Measurements from ENCODE around the gene PRPF8.
"Not testable (repeated sequence)": the region's sequence is repeated elsewhere in the genome, so short reads cannot be mapped to it uniquely, and the experiment has no call there.

Gene PRPF8

GRCh38 chr17:1652794-1653193, 31.9 kb downstream of the PRPF8 start:
- not testable (repeated sequence) for H3K4me2 ChIP-seq (ENCODE audit: low read length, poor library complexity, severe bottlenecking); H2AFZ ChIP-seq (ENCODE audit: low read depth, low read length); H2BK120ac ChIP-seq (ENCODE audit: low read depth, low read length); H2BK15ac ChIP-seq (ENCODE audit: low read depth, poor library complexity, severe bottlenecking); H3K27me3 ChIP-seq (ENCODE audit: control insufficient read depth in 1 of 2, insufficient read depth in 1 of 2, low read length in 2 of 2); DNase-seq; H3K79me1 ChIP-seq (replicated peaks; ENCODE audit: low read length, poor library complexity, severe bottlenecking); H3K14ac ChIP-seq (ENCODE audit: low read length in 2 of 2); H3K23ac ChIP-seq (ENCODE audit: low read length in 2 of 2); H3K27ac ChIP-seq (ENCODE audit: low read length, poor library complexity, severe bottlenecking); H3K4ac ChIP-seq (ENCODE audit: low read depth in 1 of 2, low read length in 2 of 2); H3K18ac ChIP-seq (ENCODE audit: low read depth in 1 of 2, low read length in 2 of 2); H3K9ac ChIP-seq (ENCODE audit: low read length); H2AK5ac ChIP-seq (ENCODE audit: low read length, severe bottlenecking); H3K4me3 ChIP-seq (ENCODE audit: insufficient read depth in 1 of 2, low read depth in 1 of 2, low read length in 2 of 2); H4K91ac ChIP-seq (ENCODE audit: low read length); H2BK5ac ChIP-seq (ENCODE audit: low read depth, low read length, poor library complexity, severe bottlenecking); H2BK12ac ChIP-seq (ENCODE audit: low read length in 2 of 2); H4K8ac ChIP-seq (ENCODE audit: low read length); H3K9me3 ChIP-seq (ENCODE audit: control insufficient read depth, low read length)
- WGBS: 100% methylated on average over 7 of the region's 7 CpGs
- H3K4me1 ChIP-seq (ENCODE audit: control insufficient read depth, insufficient read depth, low read depth, low read length): peaks cover 23% of the 10 kb centered on the region
- H3K36me3 ChIP-seq (ENCODE audit: control insufficient read depth in 1 of 2, insufficient read depth in 2 of 2, low read depth in 1 of 2, low read length in 2 of 2): peaks cover 68 to 71% of the 10 kb centered on the region in 2 experiments

GRCh38 chr17:1651559-1651844, 33.2 kb downstream of the PRPF8 start:
- H3K14ac ChIP-seq (ENCODE audit: low read length in 2 of 2): no peak overlapping the region
- H3K23ac ChIP-seq (ENCODE audit: low read length in 2 of 2): no peak overlapping the region
- peaks cover 29% of the 10 kb centered on the region for H3K4me1 ChIP-seq (ENCODE audit: control insufficient read depth, insufficient read depth, low read depth, low read length)
- H3K9me3 ChIP-seq (ENCODE audit: control insufficient read depth, low read length): no peaks in the 10 kb centered on the region
- H3K27ac ChIP-seq (ENCODE audit: low read length, poor library complexity, severe bottlenecking): no peak overlapping the region
- no peak overlapping the region for H2BK5ac ChIP-seq (ENCODE audit: low read depth, low read length, poor library complexity, severe bottlenecking)
- H4K8ac ChIP-seq (ENCODE audit: low read length): no peak overlapping the region
- 99% methylated on average over 4 of the region's 4 CpGs for WGBS
- no peak overlapping the region for H3K18ac ChIP-seq (ENCODE audit: low read depth in 1 of 2, low read length in 2 of 2)
- peaks cover 8% of the 10 kb centered on the region for H3K79me1 ChIP-seq (replicated peaks; ENCODE audit: low read length, poor library complexity, severe bottlenecking)
- no peak overlapping the region for H2BK12ac ChIP-seq (ENCODE audit: low read length in 2 of 2)
- no peak overlapping the region for H4K91ac ChIP-seq (ENCODE audit: low read length)
- no peak overlapping the region for H3K4me2 ChIP-seq (ENCODE audit: low read length, poor library complexity, severe bottlenecking)
- peaks cover 62 to 64% of the 10 kb centered on the region in 2 experiments for H3K36me3 ChIP-seq (ENCODE audit: control insufficient read depth in 1 of 2, insufficient read depth in 2 of 2, low read depth in 1 of 2, low read length in 2 of 2)
- DNase-seq: no peak
- no peak overlapping the region for H3K9ac ChIP-seq (ENCODE audit: low read length)
- no peak overlapping the region for H3K4ac ChIP-seq (ENCODE audit: low read depth in 1 of 2, low read length in 2 of 2)
- H2AFZ ChIP-seq (ENCODE audit: low read depth, low read length): no peak overlapping the region
- no peak overlapping the region for H2BK120ac ChIP-seq (ENCODE audit: low read depth, low read length)
- H3K4me3 ChIP-seq (ENCODE audit: insufficient read depth in 1 of 2, low read depth in 1 of 2, low read length in 2 of 2): no peak overlapping the region
- H2AK5ac ChIP-seq (ENCODE audit: low read length, severe bottlenecking): no peak overlapping the region
- H2BK15ac ChIP-seq (ENCODE audit: low read depth, poor library complexity, severe bottlenecking): no peak overlapping the region
- H3K27me3 ChIP-seq (ENCODE audit: control insufficient read depth in 1 of 2, insufficient read depth in 1 of 2, low read length in 2 of 2): no peaks in the 10 kb centered on the region

- H3K27me3 ChIP-seq (ENCODE audit: control insufficient read depth in 1 of 2, insufficient read depth in 1 of 2, low read length in 2 of 2): no peaks in the 10 kb centered on the region
These were observed 33.7 kb downstream of the PRPF8 start for GRCh38 chr17:1650731-1651558.

GRCh38 chr17:1649844-1650501, 34.7 kb downstream of the PRPF8 start, which contains the start of gene RILP:
Gene RILP, minus strand, starts transcription at chr17:1649866. Its CDS starts 62 bp downstream, at chr17:1649804.
- peak within 1 kb of the TSS in 1 of 2 experiments; percentile 78 for H3K23ac ChIP-seq (ENCODE audit: low read length in 2 of 2)
- H4K91ac ChIP-seq (ENCODE audit: low read length): peak within 1 kb of the TSS; percentile 45
- no peaks in the 10 kb centered on the region for H3K27me3 ChIP-seq (ENCODE audit: control insufficient read depth in 1 of 2, insufficient read depth in 1 of 2, low read length in 2 of 2)
- peaks cover 6% of the 10 kb centered on the region for H3K79me1 ChIP-seq (replicated peaks; ENCODE audit: low read length, poor library complexity, severe bottlenecking)
- 38% methylated on average over 18 of the region's 23 CpGs for WGBS
- peak within 1 kb of the TSS; percentile 89 for H3K4me2 ChIP-seq (ENCODE audit: low read length, poor library complexity, severe bottlenecking)
- peak within 1 kb of the TSS; percentile 43 to 87 for H3K18ac ChIP-seq (ENCODE audit: low read depth in 1 of 2, low read length in 2 of 2)
- peak within 1 kb of the TSS; percentile 71 for H2BK120ac ChIP-seq (ENCODE audit: low read depth, low read length)
- H2AFZ ChIP-seq (ENCODE audit: low read depth, low read length): peak within 1 kb of the TSS; percentile 11
- H3K36me3 ChIP-seq (ENCODE audit: control insufficient read depth in 1 of 2, insufficient read depth in 2 of 2, low read depth in 1 of 2, low read length in 2 of 2): peaks cover 56 to 58% of the 10 kb centered on the region in 2 experiments
- peak within 1 kb of the TSS in 1 of 2 experiments; percentile 92 for H3K14ac ChIP-seq (ENCODE audit: low read length in 2 of 2)
- peak within 1 kb of the TSS in 1 of 2 experiments; percentile 93 for H3K4ac ChIP-seq (ENCODE audit: low read depth in 1 of 2, low read length in 2 of 2)
- peak within 1 kb of the TSS; percentile 86 for H3K9ac ChIP-seq (ENCODE audit: low read length)
- H3K9me3 ChIP-seq (ENCODE audit: control insufficient read depth, low read length): no peaks in the 10 kb centered on the region
- peak within 1 kb of the TSS; percentile 6 for H2BK15ac ChIP-seq (ENCODE audit: low read depth, poor library complexity, severe bottlenecking)
- peaks cover 37% of the 10 kb centered on the region for H3K4me1 ChIP-seq (ENCODE audit: control insufficient read depth, insufficient read depth, low read depth, low read length)
- H3K27ac ChIP-seq (ENCODE audit: low read length, poor library complexity, severe bottlenecking): peak within 1 kb of the TSS; percentile 71
- H4K8ac ChIP-seq (ENCODE audit: low read length): peak within 1 kb of the TSS; percentile 46
- H2BK12ac ChIP-seq (ENCODE audit: low read length in 2 of 2): peak within 1 kb of the TSS; percentile 6 to 95
- H2AK5ac ChIP-seq (ENCODE audit: low read length, severe bottlenecking): peak within 1 kb of the TSS; percentile 15
- no peak for DNase-seq
- H2BK5ac ChIP-seq (ENCODE audit: low read depth, low read length, poor library complexity, severe bottlenecking): no peak within 1 kb of the TSS
- H3K4me3 ChIP-seq (ENCODE audit: insufficient read depth in 1 of 2, low read depth in 1 of 2, low read length in 2 of 2): peak within 1 kb of the TSS; percentile 71 to 80

More at GRCh38 chr17:1650731-1651558, 33.7 kb downstream of the PRPF8 start:
- H2BK120ac ChIP-seq (ENCODE audit: low read depth, low read length): no peak overlapping the region
- no peak overlapping the region for H2BK15ac ChIP-seq (ENCODE audit: low read depth, poor library complexity, severe bottlenecking)
- H2BK12ac ChIP-seq (ENCODE audit: low read length in 2 of 2): no peak overlapping the region
- 92% methylated on average over 22 of the region's 22 CpGs for WGBS
- H2BK5ac ChIP-seq (ENCODE audit: low read depth, low read length, poor library complexity, severe bottlenecking): no peak overlapping the region
- H3K4ac ChIP-seq (ENCODE audit: low read depth in 1 of 2, low read length in 2 of 2): no peak overlapping the region
- no peak overlapping the region for H3K27ac ChIP-seq (ENCODE audit: low read length, poor library complexity, severe bottlenecking)
- no peak overlapping the region for H2AFZ ChIP-seq (ENCODE audit: low read depth, low read length)
- no peak overlapping the region for H2AK5ac ChIP-seq (ENCODE audit: low read length, severe bottlenecking)
- peaks cover 60 to 64% of the 10 kb centered on the region in 2 experiments for H3K36me3 ChIP-seq (ENCODE audit: control insufficient read depth in 1 of 2, insufficient read depth in 2 of 2, low read depth in 1 of 2, low read length in 2 of 2)
- H3K4me3 ChIP-seq (ENCODE audit: insufficient read depth in 1 of 2, low read depth in 1 of 2, low read length in 2 of 2): no peak overlapping the region
- H4K8ac ChIP-seq (ENCODE audit: low read length): no peak overlapping the region
- H3K4me1 ChIP-seq (ENCODE audit: control insufficient read depth, insufficient read depth, low read depth, low read length): peaks cover 29% of the 10 kb centered on the region
- H3K14ac ChIP-seq (ENCODE audit: low read length in 2 of 2): no peak overlapping the region
- H3K18ac ChIP-seq (ENCODE audit: low read depth in 1 of 2, low read length in 2 of 2): no peak overlapping the region
- no peak for DNase-seq
- H4K91ac ChIP-seq (ENCODE audit: low read length): no peak overlapping the region
- no peak overlapping the region for H3K4me2 ChIP-seq (ENCODE audit: low read length, poor library complexity, severe bottlenecking)
- H3K9me3 ChIP-seq (ENCODE audit: control insufficient read depth, low read length): no peaks in the 10 kb centered on the region
- no peak overlapping the region for H3K23ac ChIP-seq (ENCODE audit: low read length in 2 of 2)
- peaks cover 8% of the 10 kb centered on the region for H3K79me1 ChIP-seq (replicated peaks; ENCODE audit: low read length, poor library complexity, severe bottlenecking)
- peak overlapping the region; percentile 18 for H3K9ac ChIP-seq (ENCODE audit: low read length)
